Neuronal stem cell (in vitro differentiated cells): Measurements from ENCODE around the gene S100A10.

ENCODE experiments used
- DNase-seq: peaks from one replicate; pipeline ENCODE4 v3.0.0-alpha.2; 2013; ENCODE audit warnings: low spot score
- H2AFZ ChIP-seq: one replicate; pipeline ENCODE4 v1.6.1; 2013; ENCODE audit warnings: mild to moderate bottlenecking, low read length, inconsistent platforms
- H2AK5ac ChIP-seq: 2 replicates; pipeline ENCODE4 v1.6.1; 2013; ENCODE audit warnings: low read depth, mild to moderate bottlenecking, inconsistent platforms, low read length, moderate library complexity, mixed read lengths
- H2BK120ac ChIP-seq: 2 replicates; pipeline ENCODE4 v1.6.1; 2013; ENCODE audit warnings: low read depth, mild to moderate bottlenecking, inconsistent platforms, low read length, moderate library complexity, mixed read lengths
- H2BK12ac ChIP-seq: one replicate; pipeline ENCODE4 v1.6.1; 2013; ENCODE audit warnings: low read length, inconsistent platforms
- H2BK15ac ChIP-seq: 2 replicates; pipeline ENCODE4 v1.6.1; 2013; ENCODE audit warnings: mild to moderate bottlenecking, low read length, inconsistent platforms, mixed read lengths
- H2BK5ac ChIP-seq: one replicate; pipeline ENCODE4 v1.6.1; 2013; ENCODE audit warnings: inconsistent platforms, mild to moderate bottlenecking, low read length, moderate library complexity
- H3K14ac ChIP-seq: one replicate; pipeline ENCODE4 v1.6.1; 2013; ENCODE audit warnings: low read length, inconsistent platforms
- H3K18ac ChIP-seq: 2 replicates; pipeline ENCODE4 v1.6.1; 2013; ENCODE audit warnings: low read length, inconsistent platforms
- H3K23ac ChIP-seq: 2 replicates; pipeline ENCODE4 v1.6.1; 2013; ENCODE audit warnings: low read depth, mild to moderate bottlenecking, mixed read lengths, low read length, inconsistent platforms; ENCODE audit not compliant: poor library complexity
- H3K27ac ChIP-seq: replicated peaks from 3 replicates; pipeline ENCODE4 v1.5.1; 2013; ENCODE audit warnings: low read length, inconsistent platforms
- H3K27me3 ChIP-seq, 3 experiments: 2 replicates each; pipeline ENCODE4 v1.6.1; 2013; ENCODE audit warnings: low read length in 3 of 3, mild to moderate bottlenecking in 2 of 3, inconsistent platforms in 1 of 3, low read depth in 1 of 3, mixed read lengths in 1 of 3, moderate library complexity in 1 of 3; ENCODE audit not compliant: control insufficient read depth in 3 of 3, insufficient read depth in 3 of 3
- H3K36me3 ChIP-seq, 2 donors: replicated peaks in 1 of 2; 2 replicates each; pipeline ENCODE4 v1.6.1; 2013; ENCODE audit warnings: low read length in 2 of 2; ENCODE audit not compliant: control insufficient read depth in 2 of 2, insufficient read depth in 2 of 2
- H3K4ac ChIP-seq: 2 replicates; pipeline ENCODE4 v1.6.1; 2013; ENCODE audit warnings: inconsistent platforms, mild to moderate bottlenecking, low read length, moderate library complexity
- H3K4me1 ChIP-seq, 2 donors: 1 replicate in 1 of 2; 2 replicates in 1 of 2; pipeline ENCODE4 v1.6.1; 2013; ENCODE audit warnings: low read length in 2 of 2, low read depth in 1 of 2; ENCODE audit not compliant: control insufficient read depth in 2 of 2, insufficient read depth in 1 of 2
- H3K4me2 ChIP-seq: one replicate; pipeline ENCODE4 v1.6.1; 2013; ENCODE audit warnings: mild to moderate bottlenecking, low read length, inconsistent platforms; ENCODE audit not compliant: insufficient read depth, poor library complexity, severe bottlenecking
- H3K4me3 ChIP-seq, 2 donors: 2 replicates each; pipeline ENCODE4 v1.5.1; 2013; ENCODE audit warnings: low read length in 2 of 2, mild to moderate bottlenecking in 2 of 2, inconsistent platforms in 1 of 2, moderate library complexity in 1 of 2
- H3K79me1 ChIP-seq: one replicate; pipeline ENCODE4 v1.6.1; 2013; ENCODE audit warnings: low read depth, mild to moderate bottlenecking, inconsistent platforms, low read length, moderate library complexity
- H3K9ac ChIP-seq: one replicate; pipeline ENCODE4 v1.6.1; 2013; ENCODE audit warnings: mild to moderate bottlenecking, low read depth, low read length, inconsistent platforms; ENCODE audit not compliant: poor library complexity
- H3K9me3 ChIP-seq, 2 donors: replicated peaks in 1 of 2; 2 replicates each; pipeline versions ENCODE3 to v1.6.1; 2013; ENCODE audit warnings: low read length in 2 of 2, mild to moderate bottlenecking in 2 of 2, inconsistent platforms in 1 of 2, low read depth in 1 of 2, mixed read lengths in 1 of 2, moderate library complexity in 1 of 2; ENCODE audit not compliant: control insufficient read depth in 2 of 2, insufficient read depth in 1 of 2
- H4K8ac ChIP-seq: one replicate; pipeline ENCODE4 v1.6.1; 2013; ENCODE audit warnings: low read depth, mild to moderate bottlenecking, inconsistent platforms, low read length, moderate library complexity
- H4K91ac ChIP-seq: one replicate; pipeline ENCODE4 v1.6.1; 2013; ENCODE audit warnings: low read length, low read depth, mild to moderate bottlenecking, inconsistent platforms; ENCODE audit not compliant: poor library complexity
- WGBS, 2 donors: extraction: QIAGEN DNeasy Blood & Tissue Kit; methylation state at CpG; one replicate each; pipeline ENCODE4 v1.1.7; 2013; ENCODE audit warnings: missing lambda C conversion rate in 2 of 2, mixed read lengths in 1 of 2; ENCODE audit not compliant: insufficient read length in 2 of 2, insufficient replicate concordance in 1 of 2; ENCODE audit errors: extremely low coverage in 2 of 2; 5-methylcytosine and 5-hydroxymethylcytosine counted together

S100A10 gene

DNA sequence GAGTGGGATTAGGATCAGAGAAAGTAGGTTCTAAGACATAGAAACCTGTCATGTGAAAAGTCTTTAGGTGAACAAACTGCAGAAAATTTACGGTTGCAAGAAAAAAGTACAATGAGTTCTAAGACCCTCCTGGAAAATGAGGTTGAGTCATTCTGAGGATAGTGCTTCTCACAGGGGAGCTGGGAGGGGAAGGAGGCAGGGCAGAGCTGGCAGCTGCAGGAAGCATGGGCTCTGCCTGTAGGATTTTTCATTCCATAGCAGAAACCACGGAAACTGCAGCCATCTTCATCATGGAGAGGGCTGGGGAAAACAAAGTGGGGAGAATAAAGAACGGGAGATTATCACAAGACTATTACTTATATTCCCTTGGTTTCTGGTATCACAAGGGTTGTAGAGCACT lies 58.5 kb downstream of the S100A10 start:
- no peak overlapping the region for H2BK120ac ChIP-seq
- no peak overlapping the region for H2AK5ac ChIP-seq
- no peak overlapping the region for H4K8ac ChIP-seq
- no peak overlapping the region for H3K4me3 ChIP-seq
- peak overlapping the region; percentile 19 for H2AFZ ChIP-seq
- no peak overlapping the region for H2BK5ac ChIP-seq
- no peaks in the 10 kb centered on the region for H3K79me1 ChIP-seq
- H3K4ac ChIP-seq = no peak overlapping the region
- no CpG with 5 or more reads among the region's 3 CpGs for WGBS, 2 donors
- H3K27me3 ChIP-seq = peaks cover 0 to 14% (median 4%) of the 10 kb centered on the region in 3 experiments
- peaks cover 3 to 11% of the 10 kb centered on the region in 2 donors for H3K4me1 ChIP-seq
- DNase-seq = no peak
- no peak overlapping the region for H3K14ac ChIP-seq
- H3K36me3 ChIP-seq = no peaks in the 10 kb centered on the region
- H4K91ac ChIP-seq = no peak overlapping the region
- H3K4me2 ChIP-seq = no peak overlapping the region
- no peak overlapping the region for H3K27ac ChIP-seq
- H2BK12ac ChIP-seq = no peak overlapping the region
- H3K23ac ChIP-seq = no peak overlapping the region
- H2BK15ac ChIP-seq = no peak overlapping the region
- H3K18ac ChIP-seq = no peak overlapping the region
- H3K9me3 ChIP-seq = no peaks in the 10 kb centered on the region
- H3K9ac ChIP-seq = no peak overlapping the region

DNA sequence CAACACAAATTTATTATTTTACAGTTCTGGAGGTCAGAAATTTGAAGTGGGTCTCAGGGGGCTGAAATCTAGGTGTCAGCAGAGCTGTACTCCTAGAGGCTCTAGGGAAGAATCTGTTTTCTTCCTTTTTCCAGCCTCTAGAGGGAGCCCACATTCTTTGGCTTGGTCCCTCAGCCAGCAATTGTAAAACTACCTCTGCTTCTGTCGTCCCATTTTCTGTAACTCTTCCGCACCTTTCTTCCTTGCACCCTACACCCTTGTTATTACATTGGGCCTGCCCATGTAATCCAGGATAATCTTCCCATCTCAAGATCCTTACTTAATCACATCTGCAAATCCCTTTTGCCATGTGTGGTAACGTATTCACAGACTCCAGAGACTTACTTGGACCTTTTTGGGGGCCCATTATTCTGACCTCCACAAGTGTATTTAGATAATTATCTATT lies 59.6 kb downstream of the S100A10 start:
- no CpG with 5 or more reads among the region's 3 CpGs for WGBS, 2 donors
- H2BK12ac ChIP-seq = no peak overlapping the region
- peaks cover 0 to 14% (median 4%) of the 10 kb centered on the region in 3 experiments for H3K27me3 ChIP-seq
- peaks cover 3 to 11% of the 10 kb centered on the region in 2 donors for H3K4me1 ChIP-seq
- peak; percentile 32 for DNase-seq
- H3K36me3 ChIP-seq = no peaks in the 10 kb centered on the region
- H4K8ac ChIP-seq = no peak overlapping the region
- H3K4me2 ChIP-seq = no peak overlapping the region
- H3K4ac ChIP-seq = no peak overlapping the region
- no peak overlapping the region for H3K23ac ChIP-seq
- no peak overlapping the region for H3K18ac ChIP-seq
- no peak overlapping the region for H3K4me3 ChIP-seq
- no peak overlapping the region for H2AFZ ChIP-seq
- no peak overlapping the region for H2BK15ac ChIP-seq
- no peak overlapping the region for H3K27ac ChIP-seq
- H3K9ac ChIP-seq = no peak overlapping the region
- H3K9me3 ChIP-seq = no peaks in the 10 kb centered on the region
- no peak overlapping the region for H2BK5ac ChIP-seq
- no peak overlapping the region for H4K91ac ChIP-seq
- H2AK5ac ChIP-seq = no peak overlapping the region
- H3K79me1 ChIP-seq = no peaks in the 10 kb centered on the region
- no peak overlapping the region for H3K14ac ChIP-seq
- no peak overlapping the region for H2BK120ac ChIP-seq
